ENCODE measurements around the gene CCL26.

- no peak for TF ChIP-seq CTCF (conservative IDR thresholded peaks at IDR 0.05; ENCODE audit: low read depth, low read length)
- TF ChIP-seq EZH2 (IDR thresholded peaks at IDR 0.05; ENCODE audit: borderline replicate concordance, low read depth, low read length, poor library complexity, severe bottlenecking) = no peak
Measured at GRCh38 chr7:75756206-75756990, 15.6 kb downstream of the CCL26 start.
